ENCODE measurements around the gene PITPNM3.
"Not testable (repeated sequence)": the region's sequence is repeated elsewhere in the genome, so short reads cannot be mapped to it uniquely, and the experiment has no call there.

The PITPNM3 gene

DNA sequence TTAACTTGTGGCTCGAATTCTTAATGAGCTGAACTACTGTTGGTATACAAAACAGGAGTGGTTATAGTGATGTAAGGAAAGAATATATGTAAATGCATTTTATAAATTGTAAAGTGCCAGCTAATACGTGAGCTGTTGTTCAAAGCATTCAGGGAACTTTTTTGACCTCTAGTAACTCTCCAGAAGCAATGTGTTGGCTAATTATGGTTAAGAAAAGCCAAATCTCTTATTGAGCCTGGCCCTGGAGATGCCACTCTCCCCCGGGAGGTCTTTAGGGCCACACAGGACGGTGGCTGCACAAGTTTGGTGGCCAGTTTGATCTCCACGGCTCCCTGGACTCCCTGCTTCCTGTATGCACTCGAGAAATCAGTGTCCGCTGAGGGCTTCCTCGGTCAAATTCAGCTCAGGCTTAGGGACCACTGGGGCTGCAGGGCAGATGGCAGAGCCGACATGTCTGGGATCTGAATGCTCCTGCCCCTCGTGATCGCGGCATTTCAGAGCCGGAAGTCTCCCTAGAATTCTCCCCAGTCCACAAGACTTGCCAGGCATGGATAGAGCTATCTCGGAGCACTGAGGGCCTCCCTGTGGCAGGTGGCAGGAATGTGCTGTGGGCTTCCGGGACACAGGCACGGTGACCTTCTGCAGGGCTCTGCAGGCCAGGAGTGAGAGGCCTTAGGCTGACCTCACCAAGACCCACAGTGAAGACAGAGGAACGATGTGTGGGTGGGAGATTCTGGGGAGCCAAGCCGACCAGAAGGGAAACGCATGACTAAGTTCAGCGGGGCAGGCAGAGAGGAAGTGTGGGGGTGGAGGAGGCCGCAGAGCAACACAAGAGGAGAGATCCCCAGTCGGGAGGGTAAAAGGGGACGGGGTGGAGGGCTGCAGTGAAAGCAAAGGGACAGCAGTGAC lies 18.6 kb upstream of the PITPNM3 start:
- DNase-seq: no peak

DNA sequence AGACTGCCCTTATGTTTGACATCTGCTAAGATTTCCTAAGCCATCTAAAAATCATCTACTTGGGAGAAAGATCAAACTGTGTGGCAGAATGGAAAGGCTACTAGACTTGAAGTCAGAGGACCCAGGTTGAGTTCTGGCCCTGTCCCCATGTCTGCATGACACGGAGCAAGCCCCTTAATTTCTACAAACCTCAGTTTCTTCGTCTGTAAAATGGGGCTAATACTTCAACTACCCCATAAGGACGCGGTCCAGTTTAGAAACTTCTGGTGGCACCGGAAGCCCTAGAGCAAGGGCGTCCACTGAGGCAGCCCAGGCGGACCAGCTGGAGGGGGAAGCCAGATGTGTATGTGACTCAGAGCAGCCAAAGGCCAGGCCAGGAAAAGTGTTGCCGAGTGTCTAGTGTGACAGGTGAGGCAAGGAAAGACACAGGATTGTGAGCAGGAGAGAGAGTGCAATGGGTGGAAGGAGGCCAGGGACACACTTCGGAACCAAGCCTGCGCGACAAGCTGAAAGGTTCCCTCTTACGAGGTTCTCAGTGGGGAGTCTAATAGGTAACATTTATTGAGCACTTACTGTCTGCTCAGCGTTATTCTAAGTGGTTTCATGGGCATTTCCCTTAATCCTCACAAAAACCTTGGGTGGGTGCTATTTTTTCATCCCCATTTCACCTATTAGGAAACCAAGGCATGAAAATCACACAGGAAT lies 17.8 kb upstream of the PITPNM3 start:
- no peak for DNase-seq

DNA sequence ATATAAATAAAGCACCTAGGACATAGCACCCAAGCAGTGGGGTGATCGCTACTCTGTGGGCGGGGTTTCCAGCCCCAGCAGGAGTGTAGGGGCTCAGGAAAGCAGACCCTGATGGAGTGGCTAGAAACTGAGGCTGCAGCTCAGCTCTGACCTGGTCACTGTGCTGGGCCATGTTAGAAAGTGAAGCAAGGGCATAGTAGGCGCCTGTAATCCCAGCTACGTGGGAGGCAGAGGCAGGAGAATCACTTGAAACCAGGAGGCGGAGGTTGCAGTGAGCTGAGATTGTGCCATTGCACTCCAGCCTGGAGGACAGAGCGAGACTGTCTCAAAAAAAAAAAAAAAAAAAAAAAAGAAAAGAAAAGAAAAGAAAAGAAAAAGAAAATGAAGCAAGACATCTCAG lies 17.1 kb upstream of the PITPNM3 start:
- not testable (repeated sequence) for DNase-seq

DNA sequence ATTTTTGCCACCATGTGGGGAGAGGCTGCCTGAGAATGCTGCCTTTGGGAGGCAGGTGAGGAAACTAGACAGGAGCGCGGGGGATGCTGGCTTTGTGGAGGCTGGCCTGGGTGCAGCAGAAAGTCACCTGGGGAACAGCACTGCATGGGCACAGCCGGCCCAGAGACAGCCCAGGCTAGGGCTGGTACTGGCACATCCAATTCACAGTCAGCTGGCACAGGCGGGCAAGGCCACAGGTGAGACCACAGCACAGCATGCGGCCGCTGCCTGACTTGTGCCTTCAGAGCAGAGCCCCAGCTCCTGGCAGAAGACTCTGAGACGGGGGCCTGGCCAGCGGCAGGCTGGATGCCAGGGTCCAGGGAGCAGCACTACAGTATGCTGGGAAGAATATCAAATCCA lies 16.6 kb upstream of the PITPNM3 start:
- DNase-seq: no peak

DNA sequence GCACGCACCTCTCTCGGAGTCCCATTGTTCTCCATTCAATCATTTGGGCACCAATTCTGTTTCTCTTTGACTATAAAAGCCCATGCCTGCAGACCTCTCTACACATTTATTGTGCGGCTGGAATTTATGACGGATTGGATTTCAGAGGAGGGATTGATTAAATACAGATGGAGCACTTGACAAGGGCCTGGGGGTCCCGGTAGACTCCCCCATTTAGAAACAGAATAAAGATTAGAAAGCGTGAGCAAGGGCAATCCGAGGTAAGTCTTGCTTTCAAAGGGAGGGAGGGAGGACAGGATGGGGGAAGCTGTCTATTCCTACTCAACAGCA lies 15.1 kb upstream of the PITPNM3 start:
- DNase-seq: no peak

DNA sequence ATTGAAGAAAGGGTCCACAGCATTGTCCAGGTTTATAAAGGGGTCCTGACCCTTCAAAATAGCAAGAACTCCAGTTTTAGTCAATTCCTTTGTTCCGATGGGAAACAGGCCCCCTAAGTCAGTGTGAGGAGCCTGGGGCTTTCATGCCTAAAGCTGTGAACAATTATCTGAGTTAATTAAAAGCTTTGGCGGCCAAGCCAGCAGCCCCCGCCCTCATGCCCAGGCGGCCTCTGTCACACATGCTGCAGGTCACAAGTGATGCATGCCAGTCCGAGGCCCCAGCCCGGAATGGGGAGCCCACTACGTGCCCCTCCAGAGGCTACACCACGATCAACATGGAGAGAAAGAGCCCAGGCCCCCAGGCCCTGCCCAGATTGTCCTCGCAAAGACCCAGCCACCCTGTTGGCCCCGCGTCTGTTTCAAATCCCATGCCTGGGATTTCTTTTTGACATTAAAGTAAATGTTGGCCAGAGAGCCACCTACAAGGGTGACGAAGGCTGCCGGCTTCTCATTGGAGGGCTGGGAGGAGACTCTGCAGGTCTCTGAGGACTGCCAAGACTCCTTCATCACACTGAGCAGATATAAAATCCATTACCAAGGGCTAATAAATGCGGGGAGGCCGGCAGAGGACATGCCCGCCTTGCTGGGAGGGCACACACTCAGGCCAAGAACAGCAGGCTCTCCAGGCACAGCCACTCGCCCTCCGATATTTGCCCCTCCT lies 14.5 kb upstream of the PITPNM3 start:
- DNase-seq: no peak

DNA sequence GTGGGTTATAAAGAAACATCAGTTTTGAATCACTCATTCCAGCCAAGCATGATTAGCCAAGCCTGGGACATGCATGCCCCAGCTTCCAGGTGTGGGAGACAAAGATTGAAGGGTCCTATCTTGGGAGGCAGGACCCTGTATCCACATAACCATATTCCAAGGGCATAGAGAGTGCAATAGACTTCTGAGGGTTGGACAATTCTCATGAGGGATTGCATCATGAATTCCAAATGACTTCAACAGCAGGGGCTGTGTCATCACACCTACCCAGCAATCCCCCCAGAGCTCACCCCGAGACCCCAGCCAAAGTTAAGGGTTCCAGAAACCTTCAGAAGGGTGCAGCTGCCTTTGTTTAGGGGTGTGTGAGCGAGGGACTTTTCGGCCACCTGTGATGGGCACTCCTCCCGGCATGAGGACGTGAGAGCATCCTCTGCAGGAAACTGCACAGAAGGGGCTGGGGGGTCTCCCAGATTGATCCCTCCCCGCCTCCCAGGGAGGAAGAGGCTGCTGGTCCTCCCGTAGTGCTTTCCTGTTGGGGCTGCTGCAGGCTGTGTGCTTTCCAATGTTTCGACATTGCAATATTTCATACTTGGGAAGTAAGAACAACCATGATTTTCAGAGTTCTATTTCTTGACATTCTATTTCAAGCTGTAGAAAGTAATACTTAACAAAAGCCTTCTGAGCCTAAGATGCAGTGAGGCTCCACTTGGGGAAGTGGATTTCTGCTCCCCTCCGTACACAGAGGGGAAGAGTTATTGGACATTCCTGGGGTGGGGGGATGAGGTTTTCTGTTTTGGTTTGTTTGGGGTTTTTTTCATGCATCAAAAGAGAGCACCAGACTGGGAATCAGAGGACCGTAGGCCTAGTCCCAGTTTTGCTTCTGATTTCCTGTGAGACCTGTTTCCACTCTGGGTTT lies 13.3 kb upstream of the PITPNM3 start:
- no peak for DNase-seq

DNA sequence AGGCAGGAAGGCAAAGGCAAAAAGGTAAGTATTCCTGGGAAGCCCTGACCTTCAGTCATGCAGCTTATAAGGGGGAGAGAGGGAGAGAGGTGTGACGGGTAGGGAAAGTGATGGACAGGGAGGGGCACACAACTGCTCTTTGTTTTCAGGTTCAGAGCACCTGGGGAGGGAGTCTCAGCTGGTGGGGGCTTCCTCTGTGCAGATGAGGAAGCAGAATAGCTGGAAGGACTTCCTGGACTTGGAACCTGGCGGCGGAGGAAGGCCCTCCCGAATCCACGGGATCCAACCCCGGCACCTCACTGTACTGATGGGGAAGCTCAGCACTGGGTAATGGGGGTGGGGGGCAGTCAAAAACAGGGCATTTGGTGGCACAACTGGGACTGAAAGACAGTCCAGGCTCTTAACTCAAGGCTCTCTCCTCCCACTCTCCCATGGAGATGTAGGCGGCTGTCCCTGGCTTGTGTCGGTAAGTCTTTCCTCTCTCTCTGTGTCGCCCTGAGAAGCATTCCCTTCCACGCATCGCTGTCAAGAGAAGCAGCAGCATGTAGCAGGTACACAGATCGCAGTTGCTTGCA lies 11.9 kb upstream of the PITPNM3 start:
- no peak for DNase-seq

DNA sequence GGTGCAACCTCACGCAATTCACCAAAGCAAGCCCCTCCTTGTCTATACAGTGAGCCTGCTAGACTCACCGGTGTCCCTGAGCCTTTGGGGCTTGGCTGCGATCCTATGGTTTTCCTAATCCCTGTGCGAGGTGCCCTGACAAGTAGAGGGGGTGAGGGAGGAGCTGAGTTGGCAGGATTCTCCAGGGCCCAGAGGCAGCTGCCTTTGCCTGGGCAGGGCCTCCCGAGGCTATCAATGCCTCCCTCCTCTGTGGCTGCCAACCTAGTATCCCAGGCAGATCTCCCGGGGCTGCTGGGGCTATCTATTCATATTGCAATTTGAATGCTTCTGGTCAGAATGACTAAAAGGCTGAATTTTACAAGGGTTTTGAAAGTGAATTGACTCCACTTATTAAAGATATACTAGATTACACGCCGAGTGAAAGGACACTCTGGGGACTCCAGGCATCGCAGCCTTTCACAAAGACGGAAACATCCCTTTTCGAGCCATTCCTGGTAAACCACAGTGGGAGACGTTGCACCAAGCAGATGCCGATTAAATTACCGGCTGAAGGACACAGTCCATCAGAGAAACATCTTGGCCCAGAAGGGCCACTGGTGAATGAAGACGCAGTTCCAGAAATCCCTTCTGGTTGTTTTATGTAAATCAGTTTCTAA lies 11.3 kb upstream of the PITPNM3 start:
- no peak for DNase-seq

DNA sequence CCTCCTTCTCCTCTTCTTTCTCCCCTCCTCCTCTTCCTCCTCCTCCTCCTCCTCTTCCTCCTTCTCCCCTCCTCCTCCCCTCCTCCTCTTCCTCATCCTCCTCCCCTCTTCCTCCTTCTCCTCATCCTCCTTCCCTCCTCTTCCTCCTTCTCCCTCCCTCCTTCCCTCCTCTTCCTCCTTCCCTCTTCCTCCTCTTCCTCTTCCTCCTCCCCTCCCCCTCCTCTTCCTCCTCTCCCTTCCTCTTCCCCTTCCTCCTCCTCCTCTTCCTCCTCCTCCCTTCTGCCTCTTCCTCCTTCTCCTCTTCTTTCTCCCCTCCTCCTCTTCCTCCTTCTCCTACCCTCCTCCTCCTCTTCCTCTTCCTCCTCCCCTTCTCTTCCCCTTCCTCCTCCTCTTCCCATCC lies 5.1 kb upstream of the PITPNM3 start:
- no peak for DNase-seq

DNA sequence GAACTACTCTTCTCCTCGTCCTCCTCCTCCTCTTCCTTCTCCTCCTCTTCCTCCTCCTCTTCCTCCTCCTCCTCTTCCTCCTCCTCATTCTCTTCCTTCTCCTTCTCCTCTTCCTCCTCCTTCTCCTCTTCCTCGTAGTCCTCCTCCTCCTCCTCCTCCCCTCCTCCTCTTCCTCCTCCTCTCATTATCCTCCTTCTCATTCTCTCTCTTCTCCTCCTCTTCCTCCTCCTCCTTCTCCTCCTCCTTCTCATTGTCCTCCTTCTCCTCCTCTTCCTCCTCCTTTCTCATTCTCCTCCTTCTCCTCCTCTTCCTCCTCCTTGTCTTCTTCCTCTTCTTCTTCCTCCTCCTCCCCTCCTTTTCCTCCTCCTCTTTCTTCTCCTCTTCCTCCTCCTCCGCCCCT lies 4.1 kb upstream of the PITPNM3 start:
- no peak for DNase-seq

DNA sequence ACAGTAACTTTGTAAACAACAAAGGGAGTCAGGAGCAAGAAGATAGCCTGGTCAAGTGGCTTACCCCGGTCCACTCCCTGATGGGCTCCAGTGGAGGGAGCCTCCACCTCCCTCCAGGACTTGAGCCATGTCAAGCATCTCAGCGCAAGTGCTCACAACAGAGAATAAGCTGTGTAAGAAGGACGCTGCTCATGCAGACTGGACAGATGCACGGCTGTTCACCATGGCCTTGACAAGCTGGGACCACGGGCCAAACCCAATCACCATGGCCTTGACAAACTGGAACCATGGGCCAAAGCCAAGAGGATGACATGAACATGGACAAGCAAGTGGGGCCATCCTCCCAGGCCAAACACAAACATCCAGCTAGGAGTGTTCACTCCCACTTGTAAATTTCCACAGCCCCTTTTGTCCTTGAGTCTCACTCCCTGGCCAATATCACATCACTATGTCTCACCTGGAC lies 3.4 kb upstream of the PITPNM3 start:
- DNase-seq: no peak

DNA sequence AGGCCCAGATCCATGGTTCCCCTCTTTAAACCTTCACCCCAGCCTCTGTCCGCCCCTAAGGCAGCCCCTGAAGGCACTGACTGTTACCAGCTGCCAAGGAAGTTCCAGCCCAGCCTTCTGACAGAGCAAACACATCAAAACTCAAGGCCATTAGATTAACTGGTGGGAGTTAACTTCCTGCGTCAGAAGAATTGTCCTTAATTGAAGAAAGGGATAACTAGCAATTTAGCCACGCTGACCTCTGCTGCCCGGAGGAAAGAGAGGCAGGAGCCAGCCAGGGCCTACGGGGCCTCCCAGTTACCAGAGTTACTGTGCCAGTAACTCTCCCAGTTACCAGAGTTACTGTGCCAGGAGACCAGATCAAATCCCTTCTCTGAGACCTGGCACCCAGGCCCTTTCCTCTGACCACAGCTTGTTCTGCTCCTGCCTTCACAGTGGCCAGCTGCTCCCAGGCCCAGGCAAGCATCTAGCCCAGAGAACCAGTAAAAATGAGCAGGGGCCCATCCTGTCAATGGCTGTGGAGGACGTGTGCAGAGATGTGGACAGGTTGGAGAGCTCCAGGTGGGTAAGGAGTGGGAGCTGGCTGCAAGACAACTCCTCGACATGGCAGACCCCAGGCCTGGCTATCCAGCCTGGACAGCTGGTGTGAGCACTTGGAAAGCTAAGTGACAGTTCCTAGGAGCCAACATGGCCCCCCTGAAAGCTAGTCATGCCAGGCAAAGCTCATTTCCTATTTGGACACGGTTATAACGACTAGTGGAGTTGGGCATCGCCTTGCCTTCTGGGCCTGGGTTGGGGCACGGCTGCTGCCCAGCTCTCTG lies 2.8 kb upstream of the PITPNM3 start:
- no peak for DNase-seq

DNA sequence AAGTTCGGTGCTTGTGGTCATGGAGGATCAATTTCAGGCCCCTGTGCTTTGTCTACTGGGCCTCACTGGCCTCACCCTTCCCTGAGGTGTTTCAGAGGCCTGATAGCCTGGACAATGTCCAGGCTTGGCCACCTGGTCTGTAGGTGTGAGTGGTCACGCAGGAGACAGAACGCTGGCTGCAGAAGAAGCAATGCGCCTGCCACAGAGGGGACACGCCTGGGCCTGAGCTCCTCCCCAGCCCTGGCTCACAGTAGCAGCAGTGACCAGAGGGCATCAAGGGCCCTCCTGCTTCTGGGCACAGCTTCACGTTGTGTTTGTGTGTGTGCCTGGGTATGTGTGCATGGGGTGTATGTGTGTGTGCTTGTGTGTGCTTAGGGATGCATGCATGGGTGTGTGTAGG lies 1.9 kb upstream of the PITPNM3 start:
- no peak for DNase-seq

DNA sequence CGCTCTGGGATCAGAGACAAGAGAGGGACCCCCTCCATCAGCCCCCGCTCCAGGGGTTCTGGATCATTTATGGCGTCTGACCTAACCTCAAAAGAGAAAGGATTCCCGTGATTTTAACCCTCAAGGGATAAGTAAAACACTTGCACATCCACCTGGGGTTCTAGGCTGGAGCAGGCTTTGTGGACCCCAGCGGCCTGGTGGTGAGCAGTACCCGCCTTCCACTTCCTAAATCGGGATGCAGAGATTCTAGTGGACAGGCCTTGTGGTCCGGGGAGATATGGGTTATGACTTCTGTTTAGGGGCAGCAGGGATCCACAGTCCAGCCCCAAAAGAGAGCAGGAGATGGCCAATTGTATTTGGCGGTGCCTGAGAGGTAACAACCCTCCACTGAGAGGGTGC lies 684 bp upstream of the PITPNM3 start:
- no peak for DNase-seq

DNA sequence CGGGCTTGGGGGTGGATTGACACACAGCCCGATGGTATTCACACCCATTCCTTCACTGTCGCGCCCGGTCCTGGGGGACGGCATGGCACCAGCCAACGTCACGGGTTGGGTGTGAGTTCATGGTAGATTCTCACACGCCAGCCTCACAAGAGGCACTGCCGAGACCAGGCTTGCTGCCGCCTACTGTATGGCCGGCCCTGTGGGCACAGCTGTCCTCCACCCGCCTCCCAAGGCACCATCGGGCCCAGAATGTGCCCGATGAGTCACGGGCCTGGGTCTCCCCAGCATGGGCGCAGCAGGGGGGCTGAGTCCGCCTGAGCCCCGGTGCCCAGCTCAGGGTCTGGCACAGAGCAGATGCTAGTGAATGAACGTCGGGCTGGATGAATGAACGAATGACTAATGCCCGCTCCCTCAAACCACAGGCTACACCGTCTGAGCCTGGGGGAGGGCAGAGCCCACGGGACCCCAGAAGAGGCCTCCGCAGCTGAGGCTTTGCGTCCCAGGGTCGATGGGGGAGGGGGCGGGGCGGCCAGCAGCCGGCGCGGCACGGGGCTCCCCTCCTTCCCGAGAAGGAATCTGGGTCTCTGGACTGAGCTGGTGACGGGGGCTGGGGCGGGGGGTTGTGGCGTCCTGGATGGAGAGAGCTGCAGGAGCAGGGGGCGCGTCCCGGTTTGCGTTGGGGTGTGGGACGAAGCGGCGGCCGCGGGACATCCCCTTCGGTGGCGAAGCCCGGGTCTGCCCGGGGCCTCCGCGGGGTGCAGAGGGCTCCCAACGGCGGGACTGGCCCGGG lies 829 bp downstream of the PITPNM3 start:
- no peak for DNase-seq

DNA sequence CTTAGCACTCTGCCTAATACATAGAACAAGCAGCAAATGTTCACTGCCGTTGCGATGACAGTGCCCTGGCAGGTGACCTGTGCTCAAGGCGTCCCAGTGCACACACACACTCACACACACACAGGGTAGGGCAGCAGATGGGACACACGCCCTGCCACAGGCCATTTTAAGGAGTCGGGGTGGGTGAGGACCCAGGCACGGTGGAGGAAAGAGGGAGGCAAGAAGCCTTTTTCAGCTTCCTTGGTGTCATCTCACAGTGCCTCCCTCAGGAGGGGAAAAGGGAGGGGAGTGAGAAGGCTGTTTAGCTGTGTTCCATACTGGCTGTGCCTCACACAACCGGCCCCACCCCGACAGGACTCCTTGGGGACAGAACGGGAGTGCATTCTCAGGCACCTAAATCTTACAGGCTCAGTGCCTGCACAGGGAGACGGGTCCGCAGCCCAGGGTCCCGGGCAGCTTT lies 1.5 kb downstream of the PITPNM3 start:
- DNase-seq: no peak

DNA sequence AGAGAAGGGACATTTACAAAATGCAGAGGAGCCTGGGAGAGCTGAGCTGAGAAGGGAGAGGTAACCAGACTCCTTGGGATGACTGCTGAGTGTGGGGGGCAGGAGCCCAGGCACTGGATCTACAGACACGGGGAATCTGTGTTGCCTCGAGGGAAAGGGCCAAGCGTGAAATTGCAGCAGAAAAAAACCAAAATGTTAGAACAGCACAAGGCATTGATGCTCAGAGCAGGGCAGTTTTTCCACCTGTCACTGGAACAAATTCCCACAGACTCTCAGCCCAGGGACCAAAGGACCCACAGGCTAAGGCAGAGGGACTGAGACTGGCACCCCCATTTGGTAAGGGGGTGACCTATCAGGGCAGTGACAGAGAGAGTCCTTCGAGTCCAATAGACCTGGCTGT lies 2.0 kb downstream of the PITPNM3 start:
- no peak for DNase-seq

DNA sequence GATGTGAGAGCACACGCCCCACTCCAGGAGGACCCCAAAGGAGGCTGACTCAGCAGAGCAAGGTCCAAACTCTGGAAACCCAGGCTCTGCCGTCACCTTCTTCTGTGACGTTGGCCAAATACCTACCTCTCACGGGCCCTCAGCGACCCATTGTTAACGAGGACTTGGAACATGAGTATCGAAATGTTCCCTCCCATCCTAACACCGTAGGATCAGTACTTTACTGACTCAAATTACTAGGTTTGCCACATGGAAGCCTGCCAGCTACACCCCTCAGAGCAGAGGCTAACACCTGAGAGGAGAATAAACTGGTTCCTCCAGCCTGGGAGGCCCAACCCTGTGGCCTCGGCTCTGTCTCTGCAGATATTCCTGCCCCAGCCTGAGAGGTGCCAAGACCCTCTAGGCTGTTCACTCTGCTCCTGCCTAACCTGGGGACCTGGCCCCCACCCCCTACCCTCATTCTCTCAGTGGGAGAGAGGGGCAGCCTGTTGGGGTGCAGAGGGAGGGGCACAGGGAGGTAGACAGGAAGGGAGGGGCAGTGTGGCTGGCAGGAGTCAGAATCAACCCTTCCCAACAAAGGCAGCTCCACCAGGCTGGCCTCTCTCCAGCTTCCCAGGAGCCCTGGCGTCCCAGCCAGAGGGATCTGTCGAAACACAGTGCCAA lies 4.4 kb downstream of the PITPNM3 start:
- DNase-seq: peak; percentile 51
